Measurements from ENCODE around the gene PTPRN2.

PTPRN2 gene

DNA sequence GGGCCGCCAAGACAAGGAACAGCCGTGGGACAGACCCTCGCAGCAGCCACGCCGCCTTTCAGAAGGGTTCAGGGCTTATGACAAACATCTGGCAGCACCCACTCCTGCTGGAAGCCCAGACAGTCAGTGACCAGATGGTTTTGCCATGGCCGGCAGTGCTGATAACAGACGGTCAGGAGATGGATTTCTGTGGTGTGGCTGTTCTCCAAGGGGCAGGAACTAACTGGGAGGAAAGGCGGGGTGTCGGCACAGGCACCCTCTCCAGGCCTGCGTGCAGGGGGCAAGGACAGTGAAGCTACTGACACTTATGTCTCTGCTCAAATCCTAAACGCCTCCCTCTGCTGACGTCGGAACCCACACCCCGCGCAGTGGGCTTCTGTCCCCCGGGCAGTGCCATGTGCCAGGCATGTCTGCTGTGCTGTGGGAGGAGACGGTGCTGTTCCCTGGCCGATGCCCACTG, 834.8 kb downstream of the PTPRN2 start:
- DNase-seq (ENCODE audit: low read depth) = no peak
- in situ Hi-C loops (cut with HindIII; ENCODE audit: low sequenced_read_pairs) = loop anchor here (5.0 kb wide), 1 partner anchor 46 kb away; no protein-coding TSS in a partner anchor
- no peak overlapping the region for H3K4me3 ChIP-seq (ENCODE audit: low read depth, low read length)
- TF ChIP-seq, protein P1, sequence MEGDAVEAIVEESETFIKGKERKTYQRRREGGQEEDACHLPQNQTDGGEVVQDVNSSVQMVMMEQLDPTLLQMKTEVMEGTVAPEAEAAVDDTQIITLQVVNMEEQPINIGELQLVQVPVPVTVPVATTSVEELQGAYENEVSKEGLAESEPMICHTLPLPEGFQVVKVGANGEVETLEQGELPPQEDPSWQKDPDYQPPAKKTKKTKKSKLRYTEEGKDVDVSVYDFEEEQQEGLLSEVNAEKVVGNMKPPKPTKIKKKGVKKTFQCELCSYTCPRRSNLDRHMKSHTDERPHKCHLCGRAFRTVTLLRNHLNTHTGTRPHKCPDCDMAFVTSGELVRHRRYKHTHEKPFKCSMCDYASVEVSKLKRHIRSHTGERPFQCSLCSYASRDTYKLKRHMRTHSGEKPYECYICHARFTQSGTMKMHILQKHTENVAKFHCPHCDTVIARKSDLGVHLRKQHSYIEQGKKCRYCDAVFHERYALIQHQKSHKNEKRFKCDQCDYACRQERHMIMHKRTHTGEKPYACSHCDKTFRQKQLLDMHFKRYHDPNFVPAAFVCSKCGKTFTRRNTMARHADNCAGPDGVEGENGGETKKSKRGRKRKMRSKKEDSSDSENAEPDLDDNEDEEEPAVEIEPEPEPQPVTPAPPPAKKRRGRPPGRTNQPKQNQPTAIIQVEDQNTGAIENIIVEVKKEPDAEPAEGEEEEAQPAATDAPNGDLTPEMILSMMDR (IDR thresholded peaks at IDR 0.05; ENCODE audit: low read depth, low read length, missing control alignments) = no peak

DNA sequence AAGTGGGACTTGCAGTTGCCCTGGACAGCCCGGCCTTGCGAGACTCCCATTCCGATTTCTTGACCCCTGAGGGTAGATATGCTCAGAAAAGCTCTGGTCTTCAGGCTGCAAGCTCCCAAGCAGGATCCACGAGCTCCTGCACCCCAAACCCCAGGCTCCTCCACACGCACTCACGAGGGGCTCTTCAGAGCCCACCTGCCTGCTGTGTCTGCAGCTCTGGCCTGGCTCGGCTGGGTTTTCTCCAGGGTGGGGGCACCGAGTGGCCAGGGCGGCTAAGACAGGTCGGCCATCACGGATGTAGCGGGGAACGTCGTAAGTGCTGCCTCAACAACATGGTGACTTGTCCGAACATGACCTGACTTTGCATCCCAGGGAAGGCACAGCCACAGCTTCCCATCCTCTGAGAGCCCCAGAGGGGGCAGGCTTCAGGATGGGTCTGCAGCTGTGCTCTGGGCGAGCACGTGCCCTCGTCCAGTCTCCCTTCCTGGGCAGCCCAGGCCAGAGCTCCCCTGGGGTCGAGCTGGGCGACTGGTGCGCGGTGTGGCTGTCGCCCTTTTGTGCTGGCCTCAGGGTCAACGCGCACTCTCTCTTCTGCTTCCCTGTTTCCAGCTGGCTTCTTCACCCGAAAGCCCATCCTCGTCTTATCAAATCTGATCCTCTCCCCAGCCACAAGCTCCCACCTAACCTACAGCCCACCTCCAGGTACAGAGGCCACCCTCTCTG, 835.5 kb downstream of the PTPRN2 start:
- DNase-seq (ENCODE audit: low read depth) = no peak
- in situ Hi-C loops (cut with HindIII; ENCODE audit: low sequenced_read_pairs) = loop anchor here (5.0 kb wide), 1 partner anchor 45 kb away; no protein-coding TSS in a partner anchor
- TF ChIP-seq, protein P1 (IDR thresholded peaks at IDR 0.05; ENCODE audit: low read depth, low read length, missing control alignments) = no peak
- no peak overlapping the region for H3K4me3 ChIP-seq (ENCODE audit: low read depth, low read length)

DNA sequence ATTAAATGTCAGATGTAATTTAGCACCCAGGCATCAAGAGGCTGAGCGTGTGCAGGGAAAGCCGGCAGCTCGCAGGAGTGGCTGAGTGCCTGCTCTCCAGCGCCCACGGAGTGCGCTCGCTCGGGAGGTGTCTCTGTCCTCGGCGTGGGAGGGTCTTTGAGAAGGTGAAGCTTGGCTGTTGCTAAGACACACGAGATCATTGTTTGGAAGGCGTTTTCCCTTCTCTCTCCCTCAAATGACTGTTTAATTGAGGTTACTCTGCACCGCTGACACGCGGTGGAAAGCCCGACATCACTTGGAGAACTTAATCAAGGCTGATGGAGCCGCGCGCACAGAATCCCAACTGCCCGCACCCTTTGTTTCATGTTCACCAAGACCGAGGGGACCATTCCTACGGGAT, 836.2 kb downstream of the PTPRN2 start:
- H3K4me3 ChIP-seq (ENCODE audit: low read depth, low read length) = no peak overlapping the region
- DNase-seq (ENCODE audit: low read depth) = no peak
- in situ Hi-C loops (cut with HindIII; ENCODE audit: low sequenced_read_pairs) = loop anchor here (5.0 kb wide), 1 partner anchor 44 kb away; no protein-coding TSS in a partner anchor
- TF ChIP-seq, protein P1 (IDR thresholded peaks at IDR 0.05; ENCODE audit: low read depth, low read length, missing control alignments) = no peak

DNA sequence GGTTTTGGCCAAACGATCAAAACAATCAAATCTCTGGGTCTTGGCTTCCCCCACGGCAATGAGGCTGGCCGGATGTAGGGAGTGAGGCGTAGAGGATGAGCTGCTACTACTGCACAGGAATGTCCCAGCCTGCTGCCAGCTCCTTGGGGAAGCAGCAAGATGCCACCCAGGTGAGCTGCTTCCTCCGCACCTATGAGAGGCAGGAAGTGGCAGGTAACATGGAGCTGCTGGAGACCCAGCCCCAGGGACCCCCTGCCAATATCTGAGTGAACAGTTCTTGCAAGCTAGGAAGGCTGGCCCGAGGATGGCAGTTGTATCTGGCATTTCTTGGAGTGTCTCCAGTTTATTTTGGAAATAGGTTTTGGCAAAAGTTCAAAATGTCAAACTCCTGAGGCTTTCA, 837.3 kb downstream of the PTPRN2 start:
- no peak for DNase-seq (ENCODE audit: low read depth)
- TF ChIP-seq, protein P1 (IDR thresholded peaks at IDR 0.05; ENCODE audit: low read depth, low read length, missing control alignments) = no peak
- in situ Hi-C loops (cut with HindIII; ENCODE audit: low sequenced_read_pairs) = loop anchor here (5.0 kb wide), 1 partner anchor 43 kb away; no protein-coding TSS in a partner anchor
- no peak overlapping the region for H3K4me3 ChIP-seq (ENCODE audit: low read depth, low read length)

DNA sequence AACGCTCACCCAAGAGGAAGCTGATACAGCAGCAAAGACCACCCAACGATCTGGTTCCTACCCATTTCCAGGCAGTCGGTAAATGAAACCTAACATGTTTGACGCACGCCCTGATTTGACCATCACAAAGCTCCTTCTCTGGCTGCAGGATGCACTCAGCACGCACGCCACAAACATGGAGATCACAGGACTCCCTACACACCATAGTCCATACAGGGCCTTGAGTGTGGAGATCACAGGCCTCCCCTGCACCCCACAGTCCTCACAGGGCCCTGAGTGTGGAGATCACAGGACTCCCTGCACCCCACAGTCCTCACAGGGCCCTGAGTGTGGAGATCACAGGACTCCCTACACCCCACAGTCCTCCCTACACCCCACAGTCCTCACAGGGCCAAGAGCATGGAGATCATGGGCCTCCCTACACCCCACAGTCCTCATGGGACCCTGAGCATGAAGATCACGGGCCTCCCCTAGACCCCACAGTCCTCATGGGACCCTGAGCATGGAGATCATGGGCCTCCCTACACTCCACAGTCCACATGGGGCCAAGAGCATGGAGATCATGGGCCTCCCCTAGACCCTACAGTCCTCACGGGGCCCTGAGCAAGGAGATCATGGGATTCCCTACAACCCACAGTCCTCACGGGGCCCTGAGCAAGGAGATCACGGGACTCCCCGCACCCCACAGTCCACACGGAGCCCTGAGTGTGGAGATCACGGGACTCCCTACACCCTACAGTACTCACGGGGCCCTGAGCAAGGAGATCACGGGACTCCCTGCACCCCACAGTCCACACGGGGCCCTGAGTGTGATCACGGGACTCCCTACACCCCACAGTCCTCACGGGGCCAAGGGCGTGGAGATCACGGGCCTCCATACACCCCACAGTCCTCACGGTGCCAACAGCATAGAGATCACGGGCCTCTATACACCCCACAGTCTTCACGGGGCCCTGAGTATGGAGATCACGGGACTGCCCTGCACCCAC, 841.6 kb downstream of the PTPRN2 start:
- in situ Hi-C loops (cut with HindIII; ENCODE audit: low sequenced_read_pairs) = no loop called here
- no peak overlapping the region for H3K4me3 ChIP-seq (ENCODE audit: low read depth, low read length)
- TF ChIP-seq, protein P1 (IDR thresholded peaks at IDR 0.05; ENCODE audit: low read depth, low read length, missing control alignments) = no peak
- no peak for DNase-seq (ENCODE audit: low read depth)

Data from astrocyte of the cerebellum (primary cell).